DMS153 treated with DMSO at 0.1 percent for 48 hours (cell line): ENCODE data around the gene TM2D3.

ENCODE experiments used
- DNase-seq: peaks from one replicate; lab custom pipeline; 2025; ENCODE audit not compliant: unreplicated experiment; lab: John Stamatoyannopoulos, UW

Gene TM2D3

GRCh38 chr15:101625184-101625583, 27.0 kb downstream of the TM2D3 start:
- no peak for DNase-seq

- DNase-seq, result no peak
Measured at GRCh38 chr15:101623367-101624304, 28.5 kb downstream of the TM2D3 start.

- no peak for DNase-seq
Measured at GRCh38 chr15:101621961-101622360, 30.2 kb downstream of the TM2D3 start.

- no peak for DNase-seq
Measured at GRCh38 chr15:101620671-101621070, 31.5 kb downstream of the TM2D3 start.

GRCh38 chr15:101619615-101619865, 32.6 kb downstream of the TM2D3 start:
- no peak for DNase-seq

- no peak for DNase-seq
Measured at GRCh38 chr15:101618851-101619614, 33.1 kb downstream of the TM2D3 start.

GRCh38 chr15:101618076-101618475, 34.1 kb downstream of the TM2D3 start:
- DNase-seq, result no peak

GRCh38 chr15:101617390-101617965, 34.7 kb downstream of the TM2D3 start:
- no peak for DNase-seq

- DNase-seq, result no peak
Measured at GRCh38 chr15:101615986-101616848, 36.0 kb downstream of the TM2D3 start.

GRCh38 chr15:101615414-101615985, 36.7 kb downstream of the TM2D3 start:
- DNase-seq, result no peak

GRCh38 chr15:101614761-101615160, 37.4 kb downstream of the TM2D3 start:
- DNase-seq, result no peak

- no peak for DNase-seq
Measured at GRCh38 chr15:101614001-101614585, 38.1 kb downstream of the TM2D3 start.

- DNase-seq, result peak; percentile 2
Measured at GRCh38 chr15:101613130-101614000, 38.8 kb downstream of the TM2D3 start.

GRCh38 chr15:101612676-101613075, 39.5 kb downstream of the TM2D3 start:
- DNase-seq, result no peak

GRCh38 chr15:101611580-101612299, 40.4 kb downstream of the TM2D3 start:
- DNase-seq, result no peak

- no peak for DNase-seq
Measured at GRCh38 chr15:101611007-101611406, 41.2 kb downstream of the TM2D3 start.

GRCh38 chr15:101610611-101611000, 41.6 kb downstream of the TM2D3 start:
- no peak for DNase-seq

- no peak for DNase-seq
Measured at GRCh38 chr15:101609742-101610610, 42.2 kb downstream of the TM2D3 start.
